Stimulated activated CD8-positive, alpha-beta memory T cell treated with anti-CD3 and anti-CD28 coated beads, Interleukin-15, amount 100 ng/mL, for 4 hours (primary cell): Measurements from ENCODE around the gene TPK1.

Source experiments
- DNase-seq, 2 donors: peaks; one replicate each; pipeline ENCODE4 v3.0.0-alpha.2; 2020; ENCODE audit warnings: low read depth in 2 of 2

The TPK1 gene

DNA sequence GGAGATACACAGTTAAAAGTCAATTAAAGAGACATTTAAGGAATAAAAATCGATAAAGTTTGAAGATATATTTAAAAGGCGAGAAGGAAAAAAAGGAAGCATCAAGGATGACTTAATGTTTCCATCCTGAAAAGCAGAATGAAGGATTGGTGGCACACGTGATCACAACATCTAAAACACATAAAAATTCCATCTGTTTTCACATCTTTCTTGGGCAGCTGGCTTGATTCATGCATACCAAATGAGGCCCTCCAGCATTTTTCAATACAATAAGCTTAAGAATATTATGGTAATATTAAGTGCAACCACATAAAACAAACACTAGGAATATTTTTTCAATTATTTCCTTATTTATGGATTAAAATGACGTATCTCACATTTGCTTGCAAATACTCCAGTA is 112.6 kb downstream of the TPK1 start:
- DNase-seq, result no peak

DNA sequence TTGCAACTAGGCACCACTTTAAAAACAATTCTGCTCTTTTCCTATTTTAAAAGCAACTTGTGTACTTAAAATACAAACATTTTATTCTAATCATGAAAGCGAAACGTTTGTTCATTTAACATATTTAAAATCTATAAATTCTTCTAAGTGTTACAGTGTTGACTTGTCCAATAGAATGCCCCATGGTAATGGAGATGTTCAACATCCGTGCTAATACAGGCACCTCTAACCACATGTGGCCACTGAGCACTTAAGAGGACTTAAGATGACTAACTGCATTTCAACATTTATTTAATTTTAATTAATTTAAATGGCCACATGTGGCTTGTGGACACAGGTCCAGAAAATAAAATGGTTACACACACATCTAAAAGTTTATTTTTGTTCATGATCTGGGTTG is 115.1 kb downstream of the TPK1 start:
- no peak for DNase-seq

- no peak for DNase-seq
These were observed 115.7 kb downstream of the TPK1 start for GRCh38 chr7:144720149-144720548.

DNA sequence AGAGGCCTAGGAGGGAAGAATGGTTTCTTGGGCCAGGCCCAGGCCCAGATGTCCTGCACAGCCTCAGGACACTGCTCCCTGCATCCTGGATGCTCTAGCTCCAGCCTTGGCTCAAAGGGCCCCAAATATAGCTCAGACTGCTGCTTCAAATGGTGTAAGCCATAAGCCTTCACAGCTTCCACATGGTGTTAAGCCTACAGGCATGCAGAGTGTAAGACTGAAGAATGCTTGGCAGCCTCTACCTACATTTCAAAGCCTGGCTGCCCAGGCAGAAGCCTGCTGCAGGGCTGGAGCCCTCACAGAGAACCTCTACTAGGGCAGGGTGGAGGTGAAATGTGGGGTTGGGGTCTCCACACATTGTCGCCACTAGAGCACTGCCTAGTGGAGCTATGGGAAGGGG is 118.1 kb downstream of the TPK1 start:
- DNase-seq, result no peak

DNA sequence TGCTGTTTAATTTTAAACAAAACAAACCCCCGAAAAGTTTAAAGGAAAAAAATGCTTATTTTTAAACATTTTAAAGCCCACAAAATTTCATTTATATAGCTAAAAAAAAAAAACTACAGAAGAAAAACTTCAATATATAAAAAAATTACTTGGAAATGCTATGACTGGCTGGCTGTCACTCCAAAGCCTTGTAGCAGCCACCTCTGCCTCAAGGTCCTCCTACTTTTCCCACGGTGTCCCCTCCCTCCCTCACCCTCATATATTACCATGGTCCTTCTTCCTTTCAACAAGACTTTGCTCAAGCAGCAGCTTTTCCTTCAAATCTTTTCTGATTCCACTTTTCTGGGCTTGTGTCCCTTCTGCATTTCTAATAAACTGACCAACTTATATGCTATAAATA is 122.0 kb downstream of the TPK1 start:
- DNase-seq, result no peak

DNA sequence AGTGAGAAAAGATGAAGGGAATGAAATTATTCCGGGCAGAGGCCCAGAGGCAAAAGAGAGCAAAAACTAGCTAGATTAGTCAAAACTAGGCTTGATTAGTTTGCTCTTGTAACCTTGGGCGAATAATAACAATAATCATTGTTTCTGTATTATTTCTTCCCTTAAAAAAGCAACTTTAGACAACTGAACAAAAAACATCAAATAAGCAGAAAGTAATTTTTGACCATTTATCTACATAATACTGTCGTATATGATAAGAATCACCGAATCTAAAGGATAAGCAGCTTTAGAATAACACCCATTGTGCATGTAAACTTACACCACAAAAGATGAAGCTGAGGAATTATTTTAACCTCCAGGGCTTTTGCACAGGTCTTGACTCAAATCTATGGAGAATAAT is 125.1 kb downstream of the TPK1 start:
- DNase-seq, result no peak

DNA sequence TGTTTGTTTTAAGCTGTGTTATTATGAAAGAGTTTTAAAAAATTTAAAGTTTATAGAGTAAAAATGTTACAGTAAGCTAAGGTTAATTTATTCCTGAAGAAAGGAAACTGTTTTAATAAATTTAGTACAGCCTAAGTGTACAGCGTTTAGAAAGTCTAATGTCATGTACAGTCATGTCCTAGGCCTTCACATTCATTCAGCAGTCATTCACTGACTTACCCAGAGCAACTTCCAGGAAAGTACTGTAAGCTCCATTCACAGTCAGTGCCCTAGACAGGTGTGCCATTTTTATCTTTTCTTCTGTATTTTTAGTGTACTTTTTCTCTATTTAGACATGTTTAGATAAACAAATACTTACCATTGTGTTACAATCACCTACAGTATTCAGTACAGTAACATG is 126.8 kb downstream of the TPK1 start:
- DNase-seq, result no peak

GRCh38 chr7:144691240-144691639 is 144.6 kb downstream of the TPK1 start:
- no peak for DNase-seq

DNA sequence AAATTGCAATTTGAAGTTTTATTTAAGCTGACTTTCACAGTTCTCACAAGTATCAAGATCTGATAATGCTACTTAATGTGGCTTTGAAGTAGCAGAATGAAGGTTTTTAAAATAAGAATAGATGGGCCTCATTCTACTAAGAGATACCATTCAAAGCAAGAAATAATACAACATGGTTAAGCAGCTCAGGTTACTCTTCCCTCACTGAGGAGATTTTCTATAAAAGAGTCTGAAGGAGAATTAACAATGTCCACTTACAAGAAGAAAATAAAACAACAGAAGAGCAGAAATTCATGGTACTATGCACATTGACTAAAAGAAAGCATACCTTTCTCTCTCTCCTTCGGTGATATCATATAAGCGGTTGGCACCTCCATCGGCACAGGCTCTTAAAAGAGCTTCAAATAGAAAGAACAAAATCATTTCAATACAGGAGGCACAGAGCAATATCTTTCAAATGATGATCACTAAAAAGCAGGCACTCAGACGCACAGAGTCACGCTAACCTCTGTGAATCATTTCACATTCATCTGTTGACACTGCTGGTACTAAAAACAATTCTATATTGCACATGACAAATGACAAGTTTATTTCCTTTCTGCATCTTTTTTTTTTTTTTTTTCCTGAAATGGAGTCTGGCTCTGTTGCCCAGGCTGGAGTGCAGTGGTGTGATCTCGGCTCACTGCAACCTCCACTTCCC is 153.1 kb downstream of the TPK1 start:
- DNase-seq, result no peak

- no peak for DNase-seq
These were observed 159.4 kb downstream of the TPK1 start for GRCh38 chr7:144676492-144676891.

- DNase-seq, result no peak
These were observed 161.3 kb downstream of the TPK1 start for GRCh38 chr7:144674550-144674949.

DNA sequence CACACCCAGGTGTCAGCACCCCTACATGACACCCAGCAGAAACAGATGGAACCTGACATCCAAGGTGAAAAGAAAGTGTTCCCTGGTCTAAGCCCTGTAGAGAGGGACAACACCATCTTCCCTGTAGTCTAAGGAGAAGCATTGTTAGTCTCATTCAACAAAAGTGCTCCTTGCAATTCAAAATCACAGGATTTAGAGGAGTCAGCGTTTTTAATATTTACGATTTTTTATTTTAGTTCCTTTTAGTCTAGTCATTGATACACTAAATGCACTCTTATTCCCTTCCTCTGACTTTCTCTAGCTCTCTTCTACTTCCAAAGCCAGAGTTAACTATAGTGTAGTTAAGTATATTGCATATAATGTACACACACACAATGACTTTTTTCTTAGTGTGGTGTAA is 163.0 kb downstream of the TPK1 start:
- DNase-seq, result no peak

GRCh38 chr7:144671429-144671828 is 164.4 kb downstream of the TPK1 start:
- DNase-seq, result no peak

- DNase-seq, result no peak
These were observed 165.6 kb downstream of the TPK1 start for GRCh38 chr7:144670218-144670617.

DNA sequence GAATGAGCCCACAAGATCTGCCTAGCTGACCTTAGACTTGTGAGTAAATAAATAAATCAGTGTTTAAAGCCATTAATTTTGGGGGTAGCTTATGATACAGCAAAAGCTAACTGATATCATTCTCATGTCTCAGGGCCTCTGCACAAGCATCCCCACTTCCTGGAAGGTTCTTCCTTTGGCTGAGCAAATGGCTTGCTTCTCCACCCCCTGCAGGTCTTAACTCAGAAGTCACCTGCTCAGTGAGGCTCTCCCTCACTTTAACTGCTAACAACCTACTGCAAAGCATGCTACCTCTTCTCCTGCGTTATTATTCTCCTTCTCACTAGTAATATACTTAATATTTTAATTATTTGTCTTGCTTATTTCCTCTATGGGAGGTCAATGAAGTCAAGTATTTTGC is 167.3 kb downstream of the TPK1 start:
- no peak for DNase-seq

GRCh38 chr7:144665689-144666381 is 170.0 kb downstream of the TPK1 start:
- DNase-seq, result no peak

- no peak for DNase-seq
These were observed 176.6 kb downstream of the TPK1 start for GRCh38 chr7:144659211-144659610.

- DNase-seq, result no peak
These were observed 178.8 kb downstream of the TPK1 start for GRCh38 chr7:144656965-144657517.

- DNase-seq, result no peak
These were observed 182.4 kb downstream of the TPK1 start for GRCh38 chr7:144653449-144653848.

DNA sequence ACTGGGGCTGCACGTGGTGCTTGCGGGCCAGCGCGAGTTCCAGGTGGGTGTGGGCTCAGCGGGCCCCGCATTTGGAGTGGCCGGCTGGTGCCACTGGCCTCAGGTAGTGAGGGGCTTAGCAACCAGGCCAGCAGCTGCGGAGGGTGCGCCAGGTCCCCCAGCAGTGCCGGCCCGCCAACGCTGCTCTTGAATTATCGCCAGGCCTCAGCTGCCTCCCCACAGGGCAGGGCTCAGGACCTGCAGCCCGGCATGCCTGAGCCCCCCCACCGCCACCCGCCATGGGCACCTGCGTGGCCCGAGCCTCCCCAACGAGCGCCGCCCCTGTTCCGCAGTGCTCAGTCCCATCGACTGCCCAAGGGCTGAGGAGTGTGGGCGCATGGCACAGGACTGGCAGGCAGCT is 185.4 kb downstream of the TPK1 start:
- DNase-seq, result no peak

- no peak for DNase-seq
These were observed 186.7 kb downstream of the TPK1 start for GRCh38 chr7:144649120-144649519.

- DNase-seq, result no peak
These were observed 194.3 kb downstream of the TPK1 start for GRCh38 chr7:144641389-144642044.

- no peak for DNase-seq
These were observed 203.1 kb downstream of the TPK1 start for GRCh38 chr7:144632724-144633123.
